ENCODE measurements around the gene CR1L.
"Not testable (repeated sequence)": the region's sequence is repeated elsewhere in the genome, so short reads cannot be mapped to it uniquely, and the experiment has no call there.

The CR1L gene

DNA sequence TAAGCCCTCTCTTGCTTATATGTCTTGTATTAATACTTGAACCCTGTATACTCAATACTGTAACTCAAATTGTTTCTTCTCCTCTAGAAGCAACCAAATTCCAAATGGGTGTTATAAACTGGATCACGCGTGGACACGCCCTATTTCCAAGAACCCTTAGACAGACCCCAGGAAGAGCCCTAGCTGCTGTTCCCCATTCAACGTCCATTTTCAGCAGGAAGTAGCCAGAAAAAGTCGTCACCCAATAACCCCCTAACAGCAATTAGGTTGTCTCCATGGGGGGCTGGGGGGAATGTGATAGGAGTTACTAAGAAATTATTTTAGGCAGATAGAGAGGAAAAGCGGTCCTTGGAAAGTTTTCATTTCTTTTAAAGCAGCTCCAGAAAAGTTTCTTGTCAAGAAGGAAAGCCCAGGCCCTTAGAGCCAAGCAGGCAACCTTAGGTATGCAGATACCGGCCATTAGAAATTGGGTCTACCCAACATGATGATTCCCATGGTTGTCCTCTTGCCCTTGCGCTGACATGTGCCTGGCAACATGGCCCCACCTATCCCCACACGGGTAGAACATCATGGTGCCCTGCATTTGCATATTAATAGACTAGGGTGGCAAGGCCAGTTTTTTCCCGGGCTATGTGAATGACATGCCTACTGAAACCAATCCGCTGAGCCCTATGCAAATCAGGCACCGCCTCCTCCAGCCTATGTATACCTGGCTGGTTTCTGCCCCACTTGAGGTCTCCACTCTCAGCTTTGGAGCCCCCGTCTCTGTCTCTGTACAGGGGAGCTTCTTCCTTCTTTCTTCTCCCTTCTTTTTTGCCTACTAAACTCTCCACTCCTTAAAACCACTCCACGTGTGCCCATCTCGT is 102.9 kb downstream of the CR1L start:
- no peak for DNase-seq

DNA sequence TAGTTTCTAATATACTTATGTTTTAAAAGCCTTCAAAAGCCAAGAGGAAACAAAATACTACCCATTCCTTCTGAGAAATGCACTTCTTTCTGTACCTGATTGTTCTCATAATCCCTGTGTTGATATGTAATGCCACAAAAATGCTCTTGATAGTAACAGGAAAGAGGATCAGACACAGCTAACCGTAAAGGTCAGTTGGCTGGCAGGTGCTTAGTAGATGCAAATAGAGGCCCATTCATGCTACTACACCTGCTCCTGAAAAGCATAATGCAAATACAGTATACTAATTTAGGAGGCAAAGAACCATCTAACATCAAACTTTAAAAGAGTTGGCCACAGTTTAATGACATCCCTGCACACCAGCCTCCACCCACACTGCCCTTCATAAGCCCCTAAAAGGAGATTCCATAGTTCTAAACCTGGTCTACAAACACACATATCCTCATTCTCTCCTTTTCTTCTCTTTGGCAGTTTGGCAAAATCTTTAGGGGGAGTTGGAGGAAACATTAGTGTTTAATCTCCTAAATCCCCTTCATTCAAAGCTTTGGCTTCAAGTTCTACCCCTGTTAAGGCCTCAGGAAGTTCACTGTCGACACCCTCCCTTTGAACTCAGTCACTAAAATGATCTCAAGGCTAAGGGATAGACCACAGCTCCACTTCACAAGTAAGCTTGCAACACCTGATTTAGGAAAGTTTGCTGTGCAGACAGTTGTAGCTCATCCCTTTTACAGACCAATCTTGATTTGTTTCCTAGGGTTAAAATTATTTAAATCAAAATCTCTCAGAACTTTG is 104.0 kb downstream of the CR1L start:
- no peak for DNase-seq

DNA sequence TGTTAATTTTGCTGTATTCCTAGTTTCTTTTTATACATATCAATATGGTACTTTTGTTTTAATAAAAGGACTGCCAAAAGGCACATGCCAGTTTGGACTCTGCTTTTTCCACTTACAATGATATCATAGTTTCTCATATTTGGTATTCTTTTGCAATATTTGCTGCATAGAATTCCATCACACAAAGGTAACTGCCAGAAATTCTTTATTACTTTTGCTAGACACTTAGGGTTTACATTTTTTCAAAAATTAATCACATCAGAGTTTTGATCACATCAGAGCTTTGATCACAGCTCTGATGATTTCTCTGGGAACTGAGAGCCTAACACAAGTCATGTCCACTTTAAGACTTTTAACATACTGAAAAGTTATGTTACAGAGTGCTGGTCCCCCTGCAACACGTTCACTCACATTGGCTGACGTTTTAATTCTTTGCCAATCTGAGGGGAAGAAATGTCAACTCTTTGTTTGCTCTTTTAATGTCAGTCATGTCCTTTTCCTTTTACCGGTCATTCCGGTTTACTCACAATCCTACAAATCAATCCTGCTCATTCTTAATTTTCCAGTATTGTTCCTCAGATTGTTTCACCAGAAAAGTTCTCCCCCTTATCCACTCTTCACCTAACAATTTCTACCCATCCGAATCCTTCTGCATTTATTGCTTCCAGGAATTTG is 105.8 kb downstream of the CR1L start:
- DNase-seq: no peak

DNA sequence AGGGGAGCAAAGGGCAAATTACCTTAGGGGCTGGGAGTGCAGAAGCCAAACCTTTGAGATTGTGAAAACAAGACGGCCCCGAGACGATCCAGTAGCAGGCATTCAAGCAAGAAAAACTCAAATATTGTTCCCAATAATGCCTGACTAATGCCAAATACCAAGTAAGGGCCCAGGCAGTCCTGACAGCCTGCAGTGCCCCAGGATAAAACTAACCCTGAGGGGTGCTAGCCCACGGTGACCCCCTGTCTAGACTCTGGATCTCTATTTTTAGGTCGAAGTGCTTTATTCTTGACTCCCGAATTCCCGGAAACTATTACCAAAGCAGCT is 106.5 kb downstream of the CR1L start:
- DNase-seq: not testable (repeated sequence)

DNA sequence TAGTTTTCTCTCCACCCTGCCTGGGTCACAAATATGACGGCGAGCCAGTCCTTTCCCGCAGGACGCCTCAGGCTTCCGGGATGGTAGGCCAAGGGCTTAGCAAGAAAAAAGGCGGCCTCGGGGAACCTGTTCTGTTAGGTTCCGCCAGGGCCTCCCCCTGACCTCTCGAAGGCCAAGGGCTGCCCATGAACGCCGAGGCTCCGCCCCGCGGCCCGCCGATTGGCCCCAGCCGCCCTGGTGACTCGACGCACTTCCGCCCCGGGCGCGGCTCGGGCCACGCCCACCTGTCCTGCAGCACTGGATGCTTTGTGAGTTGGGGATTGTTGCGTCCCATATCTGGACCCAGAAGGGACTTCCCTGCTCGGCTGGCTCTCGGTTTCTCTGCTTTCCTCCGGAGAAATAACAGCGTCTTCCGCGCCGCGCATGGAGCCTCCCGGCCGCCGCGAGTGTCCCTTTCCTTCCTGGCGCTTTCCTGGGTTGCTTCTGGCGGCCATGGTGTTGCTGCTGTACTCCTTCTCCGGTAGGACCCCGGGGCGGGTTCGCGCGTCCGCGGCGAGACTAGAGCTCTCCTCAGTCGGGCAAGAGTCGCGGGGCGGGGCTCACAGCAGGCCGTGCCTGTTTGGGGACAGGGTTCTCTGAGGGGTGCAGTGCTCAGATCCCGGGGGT is 107.0 kb downstream of the CR1L start, which contains the start of gene CD46:
Gene CD46 (plus strand): TSS at position 265 of the 666 bp plus-strand sequence. CDS start 159 bp downstream, at position 424.
- peak; percentile 96 for DNase-seq

DNA sequence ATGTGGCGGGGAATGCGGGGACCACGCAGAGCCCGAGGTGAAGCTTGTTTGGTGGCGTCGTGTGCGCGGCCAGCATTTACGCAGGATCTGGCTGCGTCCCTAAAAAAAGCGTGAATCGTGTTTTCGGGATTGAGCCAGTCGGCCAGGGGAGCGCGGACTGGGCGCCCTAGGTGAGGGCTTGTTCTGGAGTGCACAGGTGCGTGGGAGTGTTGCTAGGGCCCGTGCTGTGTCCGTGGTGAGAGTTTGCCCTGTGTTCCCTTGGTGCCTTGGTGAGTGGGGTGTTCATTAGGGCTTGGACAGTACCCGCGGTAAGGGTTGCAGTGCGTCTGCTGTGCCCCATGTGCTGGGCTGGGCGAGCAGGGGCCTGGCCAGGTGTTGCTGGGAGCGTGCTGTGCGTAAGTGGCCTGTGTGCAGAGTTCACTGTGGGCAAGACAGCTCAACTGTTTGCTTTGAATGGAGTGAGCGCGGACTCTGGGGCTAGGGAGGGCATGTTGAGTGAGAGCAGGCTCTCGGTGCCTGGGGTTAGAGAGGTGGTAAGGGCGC is 107.6 kb downstream of the CR1L start:
- no peak for DNase-seq

DNA sequence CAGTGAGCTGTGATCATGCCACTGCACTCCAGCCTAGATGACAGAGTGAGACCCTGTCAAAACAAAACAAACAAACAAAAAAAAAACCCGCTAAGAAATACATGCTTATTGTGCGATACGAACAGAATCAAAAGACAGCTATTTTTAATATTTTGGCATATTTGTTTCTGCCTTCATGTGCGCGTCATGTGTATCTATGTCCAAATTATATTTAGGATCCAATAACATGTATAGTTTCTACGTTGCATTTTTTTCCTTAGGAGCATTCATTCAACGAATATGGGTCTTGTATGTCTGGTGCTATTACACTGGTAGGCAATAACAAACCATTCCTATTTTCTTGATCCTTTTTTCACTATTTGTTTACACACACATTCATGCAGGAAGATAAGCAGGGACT is 108.7 kb downstream of the CR1L start:
- DNase-seq: no peak

DNA sequence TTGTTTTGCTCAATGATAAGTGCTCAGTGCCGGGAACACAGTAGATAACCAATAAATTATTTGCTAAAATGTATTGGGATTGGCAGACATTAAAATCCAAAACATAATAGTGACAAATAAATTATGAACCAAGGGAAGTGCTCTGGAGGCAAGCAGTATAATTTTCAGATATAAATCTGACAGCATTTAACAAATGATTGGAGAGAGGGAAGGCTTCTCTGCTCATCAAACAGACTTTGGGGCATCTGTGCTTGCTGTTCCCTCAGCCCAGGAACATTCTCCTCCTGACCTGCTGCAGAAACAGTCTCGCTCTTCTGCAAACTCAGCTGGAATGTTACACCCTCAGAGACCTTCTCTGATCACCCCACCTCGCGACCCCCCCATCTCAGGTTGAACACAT is 109.1 kb downstream of the CR1L start:
- no peak for DNase-seq

DNA sequence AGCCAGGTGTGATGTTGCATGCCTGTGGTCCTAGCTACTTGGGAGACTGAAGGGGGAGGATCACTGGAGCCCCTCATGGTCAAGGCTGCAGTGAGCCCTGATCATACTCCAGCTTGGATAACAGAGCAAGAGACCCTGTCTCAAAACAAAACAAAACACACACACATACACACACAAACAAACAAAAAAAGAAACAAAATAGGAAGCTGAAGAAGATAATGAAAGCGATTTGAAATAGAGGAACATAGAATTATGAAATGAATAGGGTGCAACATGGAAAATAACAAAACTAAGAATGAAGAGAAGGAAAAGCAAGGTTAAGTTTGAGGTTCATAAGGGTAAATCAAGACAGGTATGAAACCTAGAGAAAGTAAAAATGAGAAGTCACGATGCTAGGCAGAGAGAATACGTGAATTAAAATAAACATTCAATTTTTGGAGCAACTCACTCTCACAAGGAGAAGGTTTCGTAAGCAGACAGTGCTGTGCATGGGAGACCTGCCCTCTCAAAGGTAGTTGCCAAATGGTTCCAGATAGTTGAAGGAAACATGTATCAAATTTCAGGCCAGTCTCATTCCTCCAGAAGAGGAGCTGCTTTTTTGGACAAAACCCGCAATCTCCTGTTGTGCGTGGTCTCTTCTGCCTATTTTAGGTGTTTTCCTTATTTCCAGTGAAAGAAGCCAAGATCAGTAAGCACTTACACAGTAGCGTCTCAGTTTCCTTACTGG is 110.2 kb downstream of the CR1L start:
- no peak for DNase-seq

DNA sequence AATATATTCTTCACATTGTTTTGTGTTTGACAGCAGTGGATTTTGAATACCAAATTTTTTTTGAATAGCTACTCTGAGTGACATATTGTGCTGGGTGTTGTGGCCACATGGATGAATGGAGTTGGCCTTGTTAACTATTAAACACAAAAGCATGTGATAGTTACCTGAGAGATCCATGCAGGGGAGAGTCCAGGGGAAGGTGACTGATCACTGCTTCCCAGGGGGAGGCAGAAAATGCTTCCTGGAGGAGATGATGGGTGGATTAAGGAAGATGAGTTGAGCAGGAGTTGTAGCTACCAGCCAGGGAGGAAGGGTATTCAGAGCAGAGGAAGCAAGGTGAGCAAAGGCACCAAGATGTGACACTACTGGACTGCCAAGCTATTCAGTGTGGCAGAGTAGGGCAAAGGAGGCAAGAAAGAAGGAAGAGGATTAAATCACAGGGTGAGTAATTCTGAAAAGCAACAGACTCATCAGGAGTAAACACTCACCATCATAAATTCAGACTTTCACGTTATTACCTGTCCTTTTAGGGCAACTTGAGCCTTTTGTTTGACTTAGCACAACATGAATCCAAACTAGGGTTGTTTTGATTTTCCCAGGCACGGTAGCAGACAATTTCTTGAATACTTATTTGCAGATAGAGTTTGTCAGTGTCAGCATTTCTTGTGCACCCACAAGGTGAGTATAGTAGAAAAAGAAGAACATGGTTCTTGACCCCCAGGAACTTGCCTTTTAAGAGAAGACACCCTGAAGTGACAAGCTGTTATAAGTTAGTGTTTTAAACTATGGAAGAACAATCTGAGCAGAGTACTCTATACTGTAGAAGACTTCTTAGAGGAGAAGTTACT is 111.1 kb downstream of the CR1L start:
- DNase-seq: no peak

DNA sequence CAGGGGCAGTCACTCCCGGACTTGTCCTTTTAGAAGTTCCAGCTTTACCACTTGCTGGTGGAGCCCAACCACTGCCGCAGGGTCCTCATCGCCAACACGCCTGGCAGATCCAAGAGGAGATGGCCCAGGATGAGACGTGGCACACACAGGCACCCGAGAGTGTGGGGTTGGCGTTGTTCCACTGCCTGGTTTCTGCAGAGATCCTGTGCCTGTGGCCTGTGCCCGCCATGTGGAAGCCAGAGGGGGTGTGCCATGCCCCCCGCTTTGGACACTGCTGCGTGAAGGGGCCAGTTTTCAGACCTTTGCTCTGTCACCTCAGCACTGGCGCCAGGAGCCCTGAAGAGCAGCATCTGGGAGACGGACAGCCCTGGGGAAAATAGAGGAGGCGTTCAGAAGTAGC is 117.7 kb downstream of the CR1L start:
- no peak for DNase-seq

DNA sequence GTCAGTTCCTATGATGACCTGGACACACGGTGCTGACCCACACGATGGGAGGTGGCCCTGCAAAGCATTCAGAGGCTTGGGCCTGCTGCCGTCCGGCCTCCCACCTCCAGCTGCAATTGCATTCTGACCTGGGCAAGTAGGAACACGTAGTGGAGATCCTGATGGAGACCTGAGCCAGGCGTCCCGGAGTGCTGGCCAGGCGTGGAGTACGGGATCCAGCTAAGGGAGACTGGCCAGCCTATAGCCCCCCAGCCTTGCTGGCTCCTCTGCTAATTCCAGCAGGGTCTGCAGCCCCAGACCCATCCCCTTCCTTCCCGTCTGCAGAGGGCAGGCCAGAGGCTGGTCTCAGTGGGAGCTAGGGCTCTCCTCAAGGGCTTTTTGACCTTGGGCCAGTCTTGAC is 118.2 kb downstream of the CR1L start:
- no peak for DNase-seq

DNA sequence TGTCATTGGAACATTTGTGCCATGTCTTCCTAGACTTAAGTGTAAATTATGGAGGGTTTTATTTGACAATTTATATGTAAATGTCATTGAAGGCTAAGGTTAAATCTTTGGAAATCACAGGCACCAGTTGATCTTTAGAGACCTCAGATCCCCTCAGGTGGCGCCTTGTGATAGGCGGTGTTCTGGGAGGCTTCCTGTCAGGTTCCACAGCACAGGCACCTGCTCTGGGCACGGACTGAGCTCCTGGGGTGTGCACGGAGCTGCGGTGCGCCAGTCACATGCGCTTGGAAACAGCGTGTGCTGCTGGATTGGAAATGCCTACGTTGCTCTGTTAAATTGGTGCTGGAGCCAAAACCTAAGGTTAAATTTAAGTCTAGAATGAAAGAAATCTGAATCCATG is 119.0 kb downstream of the CR1L start:
- no peak for DNase-seq

DNA sequence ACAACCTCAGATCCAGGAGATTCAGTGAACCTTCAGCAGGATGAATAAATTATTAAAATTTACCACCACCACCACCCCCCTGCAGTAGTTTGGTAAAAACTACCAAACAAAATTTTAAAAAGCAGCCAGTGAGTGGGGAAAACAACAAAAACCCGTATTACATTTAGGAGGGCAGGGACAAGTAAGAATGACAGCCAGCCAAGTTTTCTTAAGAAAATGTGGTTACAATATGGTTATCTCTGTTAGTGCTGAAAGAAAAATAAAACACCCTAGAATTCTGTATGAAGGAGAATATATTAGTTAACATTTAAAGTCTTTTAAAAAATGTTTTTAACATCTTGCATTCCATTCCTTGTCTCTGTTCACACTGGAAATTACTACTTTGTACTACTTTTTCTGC is 121.6 kb downstream of the CR1L start:
- no peak for DNase-seq

DNA sequence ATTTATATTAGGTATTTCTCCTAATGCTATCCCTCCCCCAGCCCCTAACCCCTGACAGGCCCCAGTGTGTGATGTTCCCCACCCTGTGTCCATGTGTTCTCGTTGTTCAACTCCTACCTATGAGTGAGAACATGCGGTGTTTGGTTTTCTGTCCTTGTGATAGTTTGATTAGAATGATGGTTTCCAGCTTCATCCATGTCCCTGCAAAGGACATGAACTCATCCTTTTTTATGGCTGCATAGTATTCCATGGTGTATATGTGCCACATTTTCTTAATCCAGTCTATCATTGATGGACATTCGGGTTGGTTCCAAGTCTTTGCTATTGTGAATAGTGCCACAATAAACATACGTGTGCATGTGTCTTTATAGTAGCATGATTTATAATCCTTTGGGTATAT is 125.6 kb downstream of the CR1L start:
- DNase-seq: not testable (repeated sequence)
